Measurements from ENCODE around the gene PITX1.

- TF ChIP-seq CTCF (IDR thresholded peaks at IDR 0.05; ENCODE audit: insufficient read depth, low read length, poor library complexity, severe bottlenecking) (no peak), EZH2phosphoT487 (conservative IDR thresholded peaks at IDR 0.05; ENCODE audit: low read length) (no peak)
These were observed 39.8 kb upstream of the PITX1 start for GRCh38 chr5:135073761-135074345.
